Right renal cortex interstitium (tissue), 3 donors: Measurements from ENCODE around the gene NRSN2. TPM values are rescaled to one million over a fixed set of nuclear protein-coding genes. Genes with fewer than 3 reads are reported as not detected.
"Not testable (repeated sequence)": the region's sequence is repeated elsewhere in the genome, so short reads cannot be mapped to it uniquely, and the experiment has no call there.

Experiments used
- DNase-seq, 3 donors: peaks; one replicate each; pipeline ENCODE4 v3.0.0-alpha.2; 2013; ENCODE audit warnings: low read depth in 3 of 3, low spot score in 2 of 3
- polyA plus RNA-seq, 3 donors: library from polyadenylated mRNA; unstranded; fragments of 120-200 nt; gene quantifications; one replicate each; pipeline ENCODE4 v1.2.1, GENCODE V29; 2013; ENCODE audit not compliant: insufficient read length in 3 of 3

The NRSN2 gene
- polyA plus RNA-seq, 3 donors: 45.7 to 51.3 (median 46.0) TPM

DNA sequence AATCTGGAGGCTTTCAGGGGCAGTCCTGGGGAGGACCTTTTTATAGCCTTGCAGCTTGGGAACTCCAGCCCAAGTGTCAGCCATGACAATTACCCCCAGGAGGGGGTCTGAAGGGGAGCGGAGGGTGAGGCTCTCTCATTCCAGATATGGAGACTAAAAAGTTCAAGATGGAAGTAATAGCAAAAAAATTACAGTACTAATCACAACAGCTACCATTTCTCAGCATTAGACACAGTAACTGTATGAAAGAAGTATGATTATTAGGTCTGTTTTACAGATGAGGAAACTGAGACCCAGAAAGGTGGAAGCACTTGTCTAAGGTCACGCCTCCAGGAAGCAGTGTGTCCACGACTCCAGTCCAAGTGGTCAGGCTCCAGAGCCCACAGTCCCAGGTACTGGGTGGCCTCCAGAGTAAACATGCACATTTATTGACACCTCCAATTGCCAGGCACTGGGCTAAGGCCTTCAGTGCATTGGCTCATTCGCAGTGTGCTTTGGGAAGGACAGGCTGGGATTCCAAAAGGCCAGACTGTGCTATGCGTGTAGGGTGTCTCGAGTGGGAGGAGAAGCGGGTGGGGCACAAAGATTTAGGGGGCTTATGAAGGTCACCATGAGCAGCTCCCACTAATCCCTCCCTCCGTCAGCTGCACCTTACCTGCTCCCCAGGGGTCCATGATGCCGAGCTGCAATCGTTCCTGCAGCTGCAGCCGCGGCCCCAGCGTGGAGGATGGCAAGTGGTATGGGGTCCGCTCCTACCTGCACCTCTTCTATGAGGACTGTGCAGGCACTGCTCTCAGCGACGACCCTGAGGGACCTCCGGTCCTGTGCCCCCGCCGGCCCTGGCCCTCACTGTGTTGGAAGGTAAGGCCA, 2.3 kb downstream of the NRSN2 start:
- DNase-seq: no peak

DNA sequence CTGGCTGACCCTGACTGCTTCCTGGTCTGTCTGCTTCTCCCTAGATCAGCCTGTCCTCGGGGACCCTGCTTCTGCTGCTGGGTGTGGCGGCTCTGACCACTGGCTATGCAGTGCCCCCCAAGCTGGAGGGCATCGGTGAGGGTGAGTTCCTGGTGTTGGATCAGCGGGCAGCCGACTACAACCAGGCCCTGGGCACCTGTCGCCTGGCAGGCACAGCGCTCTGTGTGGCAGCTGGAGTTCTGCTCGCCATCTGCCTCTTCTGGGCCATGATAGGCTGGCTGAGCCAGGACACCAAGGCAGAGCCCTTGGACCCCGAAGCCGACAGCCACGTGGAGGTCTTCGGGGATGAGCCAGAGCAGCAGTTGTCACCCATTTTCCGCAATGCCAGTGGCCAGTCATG, 6.3 kb downstream of the NRSN2 start:
- DNase-seq: no peak

DNA sequence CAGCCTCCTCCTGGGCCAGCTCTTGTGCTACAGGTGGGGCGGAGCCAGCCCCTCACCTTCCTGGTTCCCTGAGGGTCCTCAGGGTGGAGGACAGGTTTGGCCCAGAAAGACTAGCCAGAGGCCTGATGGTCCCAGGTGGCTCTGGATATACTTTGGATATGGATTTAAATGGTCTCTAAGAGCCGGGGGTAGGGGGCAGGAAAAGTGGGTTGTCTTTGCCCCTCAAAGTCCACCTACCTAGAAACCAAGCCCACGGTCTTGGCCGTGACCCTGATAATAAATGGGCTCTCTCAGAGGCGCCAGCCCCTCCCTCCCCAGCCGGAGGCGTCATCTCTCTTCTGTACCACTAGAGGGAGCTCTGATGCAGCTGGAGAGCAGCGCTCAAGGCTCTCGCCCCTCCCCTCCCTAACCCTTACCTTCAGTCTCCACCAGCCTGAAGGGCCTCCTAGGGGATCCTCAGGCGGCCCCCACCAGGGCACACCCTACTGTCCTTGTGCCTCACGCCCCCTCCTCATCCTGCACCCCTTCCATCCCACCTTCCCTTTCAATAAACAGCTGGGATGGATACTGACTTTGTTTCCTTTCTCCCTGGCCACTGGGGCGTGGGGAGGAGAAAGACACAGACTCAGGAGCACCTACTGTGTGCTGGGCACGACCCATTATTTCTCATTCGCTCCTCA, 7.5 kb downstream of the NRSN2 start:
- peak in 1 of 3 donors; percentile 64 for DNase-seq

- DNase-seq: not testable (repeated sequence)
These were observed 9.2 kb downstream of the NRSN2 start for GRCh38 chr20:356154-356553.

GRCh38 chr20:356745-357144, 9.8 kb downstream of the NRSN2 start:
- DNase-seq: no peak

- no peak for DNase-seq
These were observed 12.1 kb downstream of the NRSN2 start for GRCh38 chr20:358891-359555.

DNA sequence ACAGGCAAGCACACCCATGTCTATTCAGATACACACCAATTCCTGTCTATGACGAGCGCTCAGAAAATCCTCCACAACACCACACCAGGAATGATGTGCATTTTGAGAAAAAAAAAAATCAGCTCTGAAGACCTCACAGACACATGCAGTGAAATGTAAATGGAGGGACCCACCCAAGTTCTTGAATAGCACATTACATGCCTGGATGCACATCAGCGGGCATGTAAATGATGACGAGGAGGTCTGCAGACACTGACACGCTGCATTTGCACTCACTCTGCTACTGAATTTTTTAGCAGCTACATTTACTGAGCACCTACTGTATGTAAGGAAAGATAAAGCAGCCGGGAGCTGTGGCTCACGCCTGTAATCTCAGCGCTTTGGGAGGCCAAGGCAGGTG, 14.7 kb downstream of the NRSN2 start:
- no peak for DNase-seq

GRCh38 chr20:362271-363254, 15.7 kb downstream of the NRSN2 start:
- DNase-seq: no peak

GRCh38 chr20:363319-364078, 16.6 kb downstream of the NRSN2 start:
- DNase-seq: no peak

DNA sequence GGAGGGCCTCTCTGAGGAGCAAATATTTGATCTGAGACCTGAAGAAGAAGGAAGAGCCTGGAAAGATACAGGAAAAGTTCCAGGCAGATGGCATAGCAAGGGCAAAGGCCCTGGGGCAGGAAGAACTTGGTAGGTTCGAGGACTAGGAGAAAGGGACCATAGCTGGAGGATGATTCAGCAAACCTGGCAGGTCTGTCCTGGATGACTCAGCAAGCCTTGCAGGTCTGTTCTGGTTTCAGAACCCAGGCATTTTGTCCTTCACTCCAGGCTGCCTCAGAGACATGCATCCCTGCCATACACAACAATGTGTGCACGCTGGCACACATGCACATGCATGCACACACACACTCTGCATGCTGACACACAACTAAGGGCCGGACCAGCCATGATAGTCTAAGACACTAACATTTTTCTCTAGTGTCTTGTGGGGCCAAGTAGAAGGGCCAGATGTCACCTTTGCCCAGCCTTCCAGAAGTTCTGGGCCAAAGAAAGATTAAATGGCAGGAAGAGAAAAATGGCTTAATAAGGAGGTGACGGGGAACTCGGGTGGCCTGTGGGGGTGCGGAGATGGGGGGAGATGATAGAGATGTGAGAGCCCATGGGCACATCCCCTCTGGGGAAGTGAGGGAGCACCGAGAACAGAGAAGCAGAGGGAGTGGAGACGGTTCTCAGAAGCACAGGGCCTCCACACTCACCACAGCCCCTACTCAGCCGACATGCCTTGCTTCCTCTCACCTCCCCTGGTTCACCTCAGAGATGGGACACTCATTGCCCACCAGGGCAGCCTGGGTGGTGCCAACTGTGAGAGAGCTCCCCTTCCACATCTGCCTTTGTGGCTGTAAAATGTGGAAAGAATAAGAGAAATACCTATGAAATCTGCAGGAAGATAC, 18.2 kb downstream of the NRSN2 start:
- no peak for DNase-seq

GRCh38 chr20:366041-366718, 19.3 kb downstream of the NRSN2 start:
- DNase-seq: no peak

- no peak for DNase-seq
These were observed 20.0 kb downstream of the NRSN2 start for GRCh38 chr20:366719-367485.

DNA sequence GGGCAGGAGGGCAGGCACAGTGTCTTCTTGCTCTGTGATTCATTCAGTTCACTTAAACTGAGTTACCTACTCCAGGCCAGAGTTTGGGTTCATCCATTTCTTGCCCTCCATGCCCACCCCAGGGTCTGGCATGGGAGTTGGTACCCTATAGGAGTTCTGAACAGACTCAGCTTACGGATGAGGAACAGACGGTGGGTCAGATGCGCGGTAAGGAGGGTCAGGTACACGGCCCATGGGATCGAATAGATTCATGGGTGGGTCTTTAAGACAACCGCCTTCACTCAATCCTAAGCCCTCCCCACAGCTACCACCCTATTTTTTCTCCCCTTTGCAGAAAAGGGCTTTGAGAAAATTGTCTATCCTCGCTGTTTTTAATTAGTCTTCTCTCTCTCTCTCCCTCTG, 20.6 kb downstream of the NRSN2 start:
- no peak for DNase-seq

DNA sequence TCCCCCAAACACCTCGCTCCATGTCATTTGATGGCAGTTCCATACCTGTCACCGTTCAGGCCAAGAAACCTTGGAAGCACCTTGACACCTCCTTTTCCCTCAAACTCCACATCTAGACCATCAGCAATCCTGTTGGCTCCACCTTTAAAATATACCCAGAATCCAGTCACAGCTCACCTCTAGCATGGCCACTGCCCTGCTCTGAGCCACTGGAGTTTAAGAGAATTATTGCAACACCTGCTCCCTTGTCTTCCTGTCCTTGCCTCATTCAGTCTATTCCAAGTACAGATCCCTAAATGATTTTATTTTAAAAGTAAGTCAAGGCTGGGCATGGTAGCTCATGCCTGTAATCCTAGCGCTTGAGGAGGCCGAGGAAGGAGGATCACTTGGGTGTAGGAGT, 22.0 kb downstream of the NRSN2 start:
- no peak for DNase-seq

GRCh38 chr20:370151-370600, 23.3 kb downstream of the NRSN2 start:
- DNase-seq: no peak

- DNase-seq: no peak
These were observed 24.3 kb downstream of the NRSN2 start for GRCh38 chr20:370977-371754.
